Activated CD4-positive, alpha-beta memory T cell treated with anti-CD3 and anti-CD28 coated beads, Interleukin-2, amount 10 ng/mL, durations not matched to agents 7 days and 5 days (primary cell): ENCODE measurements around the gene BDKRB1. TPM values are rescaled to one million over a fixed set of nuclear protein-coding genes. Genes with fewer than 3 reads are reported as not detected.

Experiments
- CTCF ChIA-PET: fragments of 350-600 bp; sonication (Branson Sonifier 250); formaldehyde crosslinking; loops from one replicate; lab custom pipeline; 2021; ENCODE audit warnings: antibody characterized with exemption, inconsistent platforms; lab: Charles Lee
- POLR2A ChIA-PET: fragments of 350-600 bp; sonication (Branson Sonifier 250); formaldehyde crosslinking; loops from one replicate; lab custom pipeline; 2021; ENCODE audit warnings: antibody characterized with exemption; lab: Charles Lee
- DNase-seq: peaks from one replicate; pipeline ENCODE4 v3.0.0-alpha.2; 2020
- H3K27ac Mint-ChIP-seq: one replicate; pipeline ENCODE4 v1.8.0; 2021; ENCODE audit warnings: mild to moderate bottlenecking, mixed read lengths
- H3K27me3 Mint-ChIP-seq: one replicate; pipeline ENCODE4 v1.8.0; 2021; ENCODE audit warnings: mixed read lengths
- H3K36me3 Mint-ChIP-seq: one replicate; pipeline ENCODE4 v1.8.0; 2021; ENCODE audit warnings: low read depth, mixed read lengths
- H3K4me1 Mint-ChIP-seq: one replicate; pipeline ENCODE4 v1.8.0; 2021; ENCODE audit warnings: mixed read lengths
- H3K4me3 Mint-ChIP-seq: one replicate; pipeline ENCODE4 v1.8.0; 2021; ENCODE audit warnings: mild to moderate bottlenecking, mixed read lengths
- H3K9me3 Mint-ChIP-seq: one replicate; pipeline ENCODE4 v1.8.0; 2021; ENCODE audit warnings: mixed read lengths
- total RNA-seq, 2 experiments: library from RNA; stranded (reverse); gene quantifications; one replicate each; pipeline ENCODE4 v1.2.3, GENCODE V29; 2021

BDKRB1 gene
- total RNA-seq, 2 experiments from 2014 or later = not detected

DNA sequence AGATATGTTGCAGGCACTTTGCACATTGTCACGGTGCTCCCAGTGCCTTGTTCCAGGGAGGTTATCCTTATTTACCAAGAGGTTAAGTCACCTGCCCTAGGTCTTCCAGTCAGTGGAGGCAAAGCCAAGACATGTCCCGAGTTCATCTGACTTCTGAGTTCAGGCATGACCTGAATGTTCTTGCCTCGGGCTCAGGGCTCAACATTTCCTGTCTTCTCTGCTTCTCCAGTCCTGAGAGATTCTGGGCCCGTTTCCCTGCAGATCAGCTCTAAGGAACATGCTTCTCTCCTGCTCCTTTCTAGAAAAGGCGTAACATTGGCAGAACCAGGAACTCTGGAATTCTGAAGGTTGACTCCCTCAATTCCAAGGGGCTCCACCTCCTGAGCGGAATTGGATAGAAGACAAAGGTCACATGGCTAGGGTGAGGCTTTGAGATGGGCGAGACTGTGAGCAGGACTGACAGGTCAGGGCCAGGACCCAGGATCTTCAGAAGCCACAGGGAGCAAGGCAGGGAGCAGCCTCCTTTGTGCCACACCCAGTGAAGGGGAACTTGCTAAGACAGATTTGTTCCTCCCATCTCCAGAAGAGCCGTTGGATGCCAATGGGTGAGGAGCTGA is 31.4 kb upstream of the BDKRB1 start:
- H3K4me1 Mint-ChIP-seq = no peaks in the 10 kb centered on the region
- H3K9me3 Mint-ChIP-seq = no peaks in the 10 kb centered on the region
- H3K27ac Mint-ChIP-seq = no peak overlapping the region
- DNase-seq = no peak
- no peak overlapping the region for H3K4me3 Mint-ChIP-seq
- no peaks in the 10 kb centered on the region for H3K36me3 Mint-ChIP-seq
- CTCF ChIA-PET = no interaction called here
- POLR2A ChIA-PET = no interaction called here
- H3K27me3 Mint-ChIP-seq = no peaks in the 10 kb centered on the region

DNA sequence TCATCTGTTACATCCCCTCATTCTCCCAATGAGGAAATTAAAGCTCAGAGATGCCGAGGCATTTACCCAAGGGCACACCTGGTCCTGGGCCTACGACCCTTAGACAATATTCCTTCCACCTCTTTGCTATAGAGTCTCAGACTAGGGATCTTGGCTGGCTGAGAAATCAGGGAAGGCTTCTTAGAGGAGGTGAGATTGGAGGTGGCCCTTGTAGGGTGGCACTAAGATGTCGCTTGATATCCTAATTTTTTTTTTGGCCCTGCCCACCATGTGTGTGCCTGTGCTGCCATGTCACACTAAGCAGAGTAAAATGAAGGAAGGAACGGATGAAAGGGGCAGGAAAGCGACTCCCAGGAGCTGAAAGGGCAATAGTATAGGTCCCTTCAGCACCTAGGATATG is 30.8 kb upstream of the BDKRB1 start:
- Mint-ChIP-seq H3K27me3 (no peaks in the 10 kb centered on the region), H3K4me1 (no peaks in the 10 kb centered on the region), H3K9me3 (no peaks in the 10 kb centered on the region), H3K27ac (no peak overlapping the region), H3K36me3 (no peaks in the 10 kb centered on the region), H3K4me3 (no peak overlapping the region)
- POLR2A ChIA-PET = no interaction called here
- DNase-seq = no peak
- CTCF ChIA-PET = no interaction called here

DNA sequence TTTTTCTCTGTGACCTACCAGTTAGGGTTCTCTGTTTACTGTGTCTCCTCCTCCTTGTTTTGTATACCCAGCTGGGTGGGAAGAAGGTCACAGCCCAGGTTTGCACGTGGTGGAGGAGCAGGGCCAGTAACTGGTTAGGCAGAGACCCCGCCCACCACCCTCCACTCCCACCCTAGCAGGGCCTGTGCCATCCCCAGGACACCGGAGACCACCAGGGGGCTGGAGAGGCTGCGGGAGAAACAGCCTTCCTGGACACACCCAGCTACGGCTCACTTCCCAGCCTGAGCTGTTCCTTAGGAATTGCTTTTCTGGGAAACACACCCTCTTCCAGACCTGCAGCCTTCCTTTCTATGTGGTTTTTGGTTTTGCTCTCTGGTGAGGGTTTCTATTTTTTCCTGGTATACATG is 30.3 kb upstream of the BDKRB1 start:
- DNase-seq = no peak
- Mint-ChIP-seq H3K27ac (no peak overlapping the region), H3K9me3 (no peaks in the 10 kb centered on the region), H3K36me3 (no peaks in the 10 kb centered on the region), H3K4me1 (no peaks in the 10 kb centered on the region), H3K4me3 (no peak overlapping the region), H3K27me3 (no peaks in the 10 kb centered on the region)
- ChIA-PET CTCF (no interaction called here), POLR2A (no interaction called here)

DNA sequence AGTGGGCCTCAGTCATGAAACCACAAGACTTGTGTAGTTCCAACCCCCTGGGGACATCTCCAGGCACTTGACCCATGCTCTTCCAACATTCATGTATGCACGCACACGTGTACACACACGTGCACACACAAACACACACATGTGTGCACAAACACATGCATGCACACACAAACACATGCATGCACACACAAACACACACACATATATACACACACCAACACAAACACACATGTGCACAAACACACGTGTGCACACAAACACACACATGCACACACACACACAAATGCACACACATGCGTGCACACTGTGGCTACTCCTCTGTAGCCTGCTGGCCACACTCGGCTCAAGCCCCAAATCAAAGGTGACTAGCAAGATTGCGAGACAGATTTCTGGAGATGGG is 28.6 kb upstream of the BDKRB1 start:
- DNase-seq = no peak
- Mint-ChIP-seq H3K4me1 (no peaks in the 10 kb centered on the region), H3K27ac (no peak overlapping the region), H3K27me3 (no peaks in the 10 kb centered on the region), H3K4me3 (no peak overlapping the region), H3K36me3 (no peaks in the 10 kb centered on the region), H3K9me3 (no peaks in the 10 kb centered on the region)
- ChIA-PET CTCF (no interaction called here), POLR2A (no interaction called here)

DNA sequence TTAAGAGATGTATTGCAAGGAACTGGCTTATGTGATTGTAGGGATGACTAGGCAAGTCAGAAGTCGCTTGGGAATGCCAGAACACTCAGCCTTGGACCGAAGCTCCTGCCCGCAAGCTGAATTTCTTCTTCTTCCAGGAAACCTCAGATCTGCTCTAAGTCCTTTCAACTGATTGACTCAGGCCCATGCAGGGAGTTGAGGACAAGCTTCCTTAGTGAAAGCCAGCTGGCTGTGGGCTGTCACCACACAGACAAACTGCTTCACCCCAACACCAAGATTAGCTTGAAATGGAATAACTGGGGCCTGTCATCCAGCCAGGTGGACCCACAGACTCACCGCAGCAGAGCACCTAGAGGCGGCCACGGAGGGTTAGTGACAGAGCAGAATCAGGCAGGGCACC is 26.7 kb upstream of the BDKRB1 start:
- DNase-seq = no peak
- Mint-ChIP-seq H3K4me1 (no peaks in the 10 kb centered on the region), H3K27me3 (no peaks in the 10 kb centered on the region), H3K27ac (no peak overlapping the region), H3K36me3 (no peaks in the 10 kb centered on the region), H3K9me3 (no peaks in the 10 kb centered on the region), H3K4me3 (no peak overlapping the region)
- ChIA-PET POLR2A (no interaction called here), CTCF (no interaction called here)

DNA sequence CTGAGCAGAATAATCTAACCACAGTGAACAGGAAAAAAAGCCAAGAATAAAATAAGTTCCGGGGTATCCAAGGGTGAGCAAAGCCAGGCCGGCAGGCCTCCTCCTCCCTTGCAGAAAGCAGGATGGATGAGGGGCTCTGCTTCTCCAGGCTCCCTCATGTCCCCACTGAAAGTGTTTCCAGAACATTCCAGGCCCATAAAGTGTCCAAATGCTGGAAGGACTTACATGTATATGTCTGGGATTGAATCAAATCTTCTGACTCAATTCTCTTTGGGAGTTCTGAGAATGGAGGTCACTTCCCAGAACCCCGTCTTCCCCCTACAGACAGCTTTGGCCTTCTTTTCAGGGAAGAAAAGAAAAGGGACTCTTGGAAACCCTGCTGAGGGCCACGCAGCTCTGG is 25.0 kb upstream of the BDKRB1 start:
- no peaks in the 10 kb centered on the region for H3K27me3 Mint-ChIP-seq
- no peak overlapping the region for H3K27ac Mint-ChIP-seq
- no peak overlapping the region for H3K4me3 Mint-ChIP-seq
- H3K36me3 Mint-ChIP-seq = no peaks in the 10 kb centered on the region
- no peaks in the 10 kb centered on the region for H3K9me3 Mint-ChIP-seq
- ChIA-PET POLR2A (no interaction called here), CTCF (no interaction called here)
- no peaks in the 10 kb centered on the region for H3K4me1 Mint-ChIP-seq
- no peak for DNase-seq

DNA sequence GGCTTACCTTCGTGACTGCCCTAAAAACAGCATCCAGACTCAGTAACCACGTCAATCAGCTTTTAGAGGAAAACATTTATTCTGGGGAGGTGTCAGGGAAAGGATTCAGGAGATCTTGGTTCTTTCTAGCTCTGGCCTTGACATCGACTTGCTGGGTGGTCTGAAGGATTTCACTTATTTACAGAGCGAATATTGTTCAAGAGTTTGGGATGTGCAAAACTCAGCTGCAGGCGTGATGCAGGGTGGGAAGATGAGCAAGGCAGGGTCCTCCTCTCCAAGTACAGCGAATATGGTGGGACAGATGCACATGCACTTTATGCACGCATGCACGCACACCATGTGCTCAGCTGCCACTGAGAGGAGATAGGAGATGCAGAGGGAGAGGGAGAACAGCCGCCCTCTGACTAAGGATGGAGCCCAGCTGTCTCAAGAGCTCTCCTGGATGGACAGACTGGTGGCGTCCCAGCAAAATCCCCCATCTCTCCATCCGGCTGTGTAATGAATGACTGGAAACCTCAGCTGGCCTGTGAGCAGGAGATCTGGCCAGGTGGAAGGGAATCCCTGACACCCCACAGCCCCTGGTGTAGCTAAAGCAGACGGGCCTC is 24.4 kb upstream of the BDKRB1 start:
- ChIA-PET CTCF (no interaction called here), POLR2A (no interaction called here)
- DNase-seq = no peak
- Mint-ChIP-seq H3K4me1 (no peaks in the 10 kb centered on the region), H3K9me3 (no peaks in the 10 kb centered on the region), H3K27ac (no peak overlapping the region), H3K36me3 (no peaks in the 10 kb centered on the region), H3K4me3 (no peak overlapping the region), H3K27me3 (no peaks in the 10 kb centered on the region)

DNA sequence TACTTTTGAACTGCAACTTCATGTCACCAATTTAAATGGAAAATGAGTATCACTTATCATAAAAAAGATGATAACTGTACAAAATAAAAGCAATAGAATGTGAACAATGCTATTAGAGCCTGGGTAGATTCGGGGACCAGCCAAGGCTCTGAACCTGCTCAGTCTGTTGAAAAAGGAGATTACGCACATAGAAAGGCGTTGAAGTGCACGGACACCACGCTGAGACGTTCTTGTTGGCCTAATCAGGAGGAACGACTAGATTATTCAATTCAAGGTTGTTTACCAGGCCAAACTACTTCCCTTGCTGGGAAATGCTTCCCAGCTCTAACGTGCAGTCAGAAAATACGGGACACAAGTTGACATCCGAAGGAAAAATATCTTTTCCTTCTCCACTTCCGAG is 23.5 kb upstream of the BDKRB1 start:
- H3K4me1 Mint-ChIP-seq = no peaks in the 10 kb centered on the region
- H3K27me3 Mint-ChIP-seq = no peaks in the 10 kb centered on the region
- DNase-seq = no peak
- no peak overlapping the region for H3K27ac Mint-ChIP-seq
- H3K4me3 Mint-ChIP-seq = no peak overlapping the region
- H3K9me3 Mint-ChIP-seq = no peaks in the 10 kb centered on the region
- H3K36me3 Mint-ChIP-seq = no peaks in the 10 kb centered on the region
- POLR2A ChIA-PET = no interaction called here
- CTCF ChIA-PET = no interaction called here

DNA sequence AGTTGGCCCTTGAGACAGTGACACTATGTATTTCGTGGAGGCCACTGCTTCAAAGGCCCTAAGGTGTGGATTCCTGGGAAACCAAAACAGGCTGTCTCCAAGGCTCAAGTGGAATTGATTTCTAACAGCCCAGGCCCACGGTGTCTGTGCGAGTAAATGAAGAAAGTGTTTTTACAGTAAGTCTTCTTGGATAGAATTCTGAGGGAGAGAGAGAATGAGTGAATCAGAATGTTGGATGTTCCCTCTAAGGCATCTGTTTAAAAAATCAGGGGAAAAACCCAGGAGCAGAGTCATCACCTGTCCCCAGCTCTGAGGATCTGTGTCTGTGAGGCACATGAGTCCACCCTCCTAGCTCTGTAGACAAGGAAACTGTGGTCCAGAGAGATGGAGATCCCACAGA is 22.3 kb upstream of the BDKRB1 start:
- no peaks in the 10 kb centered on the region for H3K4me1 Mint-ChIP-seq
- H3K27me3 Mint-ChIP-seq = no peaks in the 10 kb centered on the region
- POLR2A ChIA-PET = no interaction called here
- H3K36me3 Mint-ChIP-seq = no peaks in the 10 kb centered on the region
- no peak overlapping the region for H3K4me3 Mint-ChIP-seq
- DNase-seq = no peak
- no peaks in the 10 kb centered on the region for H3K9me3 Mint-ChIP-seq
- H3K27ac Mint-ChIP-seq = no peak overlapping the region
- CTCF ChIA-PET = no interaction called here

DNA sequence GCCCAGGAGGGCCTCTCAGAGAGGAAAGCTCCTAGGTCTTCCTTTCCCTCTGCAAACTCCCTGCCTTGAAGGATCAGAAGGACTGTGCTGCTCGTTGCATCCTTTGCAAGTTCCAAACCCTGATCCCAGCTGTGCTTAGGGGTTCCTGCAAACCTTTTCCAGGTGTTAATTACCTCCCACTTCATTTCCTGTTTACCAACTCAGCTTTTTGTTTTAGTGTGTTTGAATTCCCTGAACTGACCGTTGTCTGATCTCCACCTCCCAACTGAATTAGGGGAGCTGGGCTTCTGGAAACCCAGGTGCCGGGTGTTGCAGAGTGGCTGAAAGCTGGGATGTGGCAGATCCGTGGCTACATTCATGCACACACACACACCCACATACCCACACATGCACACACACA is 20.6 kb upstream of the BDKRB1 start:
- Mint-ChIP-seq H3K27ac (no peak overlapping the region), H3K27me3 (peaks cover 2% of the 10 kb centered on the region), H3K4me1 (no peaks in the 10 kb centered on the region)

DNA sequence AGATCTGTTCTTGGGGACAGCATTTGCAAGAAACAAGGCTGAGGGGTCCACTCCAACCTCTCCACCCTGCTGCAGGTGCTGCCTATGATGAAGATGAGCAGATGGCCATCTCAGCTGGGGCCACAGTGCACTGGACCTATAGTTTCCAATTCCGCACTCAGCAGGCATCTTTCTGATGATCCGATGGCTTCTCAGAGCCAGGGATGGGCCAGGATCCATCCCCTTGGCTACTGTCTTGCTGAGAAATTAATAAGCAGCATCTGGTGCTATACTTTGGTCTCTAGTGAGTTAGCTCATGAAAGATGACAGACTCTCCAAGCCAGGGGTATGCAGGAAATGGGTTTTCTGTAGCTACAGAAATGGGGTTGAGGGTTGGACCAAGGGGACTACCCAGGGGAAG is 18.4 kb upstream of the BDKRB1 start:
- no peaks in the 10 kb centered on the region for H3K9me3 Mint-ChIP-seq
- H3K4me1 Mint-ChIP-seq = no peaks in the 10 kb centered on the region
- POLR2A ChIA-PET = no interaction called here
- peaks cover 2% of the 10 kb centered on the region for H3K27me3 Mint-ChIP-seq
- no peak overlapping the region for H3K4me3 Mint-ChIP-seq
- DNase-seq = no peak
- H3K27ac Mint-ChIP-seq = no peak overlapping the region
- CTCF ChIA-PET = no interaction called here
- no peaks in the 10 kb centered on the region for H3K36me3 Mint-ChIP-seq

More for the DNA sequence above, 20.6 kb upstream of the BDKRB1 start:
- no peak for DNase-seq
- no peaks in the 10 kb centered on the region for H3K9me3 Mint-ChIP-seq
- H3K36me3 Mint-ChIP-seq = no peaks in the 10 kb centered on the region
- POLR2A ChIA-PET = no interaction called here
- CTCF ChIA-PET = interaction anchor here (1.2 kb wide), 1 partner anchor 39 kb away, joined by 3 read pairs; no protein-coding TSS in a partner anchor
- H3K4me3 Mint-ChIP-seq = no peak overlapping the region

DNA sequence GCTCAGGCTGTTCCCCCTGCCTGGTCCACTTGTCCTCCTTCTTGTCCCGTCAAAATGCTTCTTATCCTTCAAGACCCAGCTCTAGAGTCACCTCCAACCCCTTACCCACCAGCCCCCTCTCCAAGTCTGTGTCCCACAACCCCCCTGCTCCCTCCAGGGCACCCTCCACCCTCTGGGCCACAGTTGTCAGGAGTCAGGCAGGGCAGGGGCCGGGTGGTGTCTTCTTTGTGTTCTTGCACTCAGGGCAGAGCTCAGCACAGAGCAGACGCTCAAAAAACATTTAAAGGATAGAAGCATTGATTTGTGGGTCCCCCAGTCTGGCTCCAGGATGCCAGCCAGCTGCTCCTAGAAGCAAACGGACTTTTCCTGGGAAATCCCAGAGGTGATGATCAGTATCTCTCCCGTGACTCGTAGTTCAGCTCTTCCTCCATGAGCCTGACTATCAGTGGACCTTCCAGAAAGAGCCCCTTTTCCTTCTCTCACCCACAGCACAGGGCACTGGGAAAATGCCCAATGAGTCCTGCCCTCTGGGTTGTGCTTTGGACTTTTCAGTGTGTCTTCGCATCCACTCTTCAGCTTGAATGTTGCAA is 17.2 kb upstream of the BDKRB1 start:
- H3K9me3 Mint-ChIP-seq = no peaks in the 10 kb centered on the region
- H3K36me3 Mint-ChIP-seq = no peaks in the 10 kb centered on the region
- CTCF ChIA-PET = no interaction called here
- H3K4me1 Mint-ChIP-seq = no peaks in the 10 kb centered on the region
- DNase-seq = no peak
- H3K4me3 Mint-ChIP-seq = no peak overlapping the region
- H3K27me3 Mint-ChIP-seq = peaks cover 2% of the 10 kb centered on the region
- POLR2A ChIA-PET = no interaction called here
- no peak overlapping the region for H3K27ac Mint-ChIP-seq

DNA sequence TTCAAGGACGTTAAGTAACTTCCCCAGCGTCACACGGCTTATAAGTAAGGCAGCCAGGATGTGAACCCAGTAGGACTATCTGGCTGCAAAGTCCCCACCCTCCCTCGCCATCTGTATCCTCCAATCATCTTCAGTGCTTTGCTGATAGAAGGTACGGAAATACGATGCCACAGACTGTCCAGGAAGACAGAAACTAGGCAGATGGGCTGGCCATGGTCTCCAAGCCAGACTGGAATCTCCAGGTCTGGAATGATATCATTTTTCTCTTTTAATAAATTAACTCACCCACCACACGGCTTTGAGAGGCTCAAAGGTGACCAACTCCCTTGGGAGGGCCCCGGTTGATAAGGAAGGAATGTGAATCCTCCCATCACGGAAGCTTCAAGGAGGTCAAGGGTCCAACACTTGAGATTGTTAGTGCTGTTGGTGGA is 16.3 kb upstream of the BDKRB1 start:
- Mint-ChIP-seq H3K9me3 (no peaks in the 10 kb centered on the region), H3K4me1 (no peaks in the 10 kb centered on the region), H3K4me3 (no peak overlapping the region), H3K27me3 (peaks cover 2% of the 10 kb centered on the region), H3K36me3 (no peaks in the 10 kb centered on the region), H3K27ac (no peak overlapping the region)
- POLR2A ChIA-PET = no interaction called here
- DNase-seq = no peak
- CTCF ChIA-PET = no interaction called here

DNA sequence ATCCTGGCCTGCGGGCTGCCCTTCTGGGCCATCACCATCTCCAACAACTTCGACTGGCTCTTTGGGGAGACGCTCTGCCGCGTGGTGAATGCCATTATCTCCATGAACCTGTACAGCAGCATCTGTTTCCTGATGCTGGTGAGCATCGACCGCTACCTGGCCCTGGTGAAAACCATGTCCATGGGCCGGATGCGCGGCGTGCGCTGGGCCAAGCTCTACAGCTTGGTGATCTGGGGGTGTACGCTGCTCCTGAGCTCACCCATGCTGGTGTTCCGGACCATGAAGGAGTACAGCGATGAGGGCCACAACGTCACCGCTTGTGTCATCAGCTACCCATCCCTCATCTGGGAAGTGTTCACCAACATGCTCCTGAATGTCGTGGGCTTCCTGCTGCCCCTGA is 15.4 kb upstream of the BDKRB1 start:
- H3K9me3 Mint-ChIP-seq = no peaks in the 10 kb centered on the region
- ChIA-PET POLR2A (no interaction called here), CTCF (no interaction called here)
- H3K27ac Mint-ChIP-seq = no peak overlapping the region
- no peak for DNase-seq
- H3K4me3 Mint-ChIP-seq = no peak overlapping the region
- H3K36me3 Mint-ChIP-seq = no peaks in the 10 kb centered on the region
- H3K27me3 Mint-ChIP-seq = peaks cover 2% of the 10 kb centered on the region
- no peaks in the 10 kb centered on the region for H3K4me1 Mint-ChIP-seq
